GM19467 (cell line): ENCODE data around the gene TMEM184B.
"Not testable (repeated sequence)": the region's sequence is repeated elsewhere in the genome, so short reads cannot be mapped to it uniquely, and the experiment has no call there.

Source experiments
- ATAC-seq: cut with Tn5 transposase; IDR thresholded peaks from one replicate; pipeline ENCODE4 v1.9.1; 2021; ENCODE audit warnings: mild to moderate bottlenecking, moderate library complexity; ENCODE audit not compliant: unreplicated experiment

The TMEM184B gene

DNA sequence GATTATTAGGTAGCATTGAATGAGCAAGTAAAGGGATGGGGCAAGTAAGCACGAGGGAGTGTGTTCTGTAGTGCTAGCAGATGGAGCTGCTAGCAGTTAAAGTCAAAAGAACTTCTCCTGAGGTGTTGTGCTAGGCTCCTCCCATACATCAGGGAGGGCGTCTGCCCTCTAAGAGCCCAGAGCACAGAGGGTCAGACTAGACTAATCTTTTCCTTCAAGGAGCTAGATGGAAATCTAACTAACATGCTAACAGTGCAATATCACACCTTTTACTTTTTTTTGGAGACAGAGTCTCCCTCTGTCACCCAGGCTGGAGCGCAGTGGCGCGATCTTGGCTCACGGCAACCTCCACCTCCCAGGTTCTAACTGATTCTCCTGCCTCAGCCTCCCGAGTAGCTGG, 88.0 kb downstream of the TMEM184B start:
- ATAC-seq = no peak

- ATAC-seq = peak; percentile 82
These were observed 91.2 kb downstream of the TMEM184B start, which contains the start of gene PLA2G6 for GRCh38 chr22:38181453-38182200. PLA2G6 (minus strand) TSS chr22:38181830; CDS start chr22:38169426, 12,404 bp downstream.

GRCh38 chr22:38180841-38181452, 91.9 kb downstream of the TMEM184B start:
- no peak for ATAC-seq

- ATAC-seq = not testable (repeated sequence)
These were observed 94.2 kb downstream of the TMEM184B start for GRCh38 chr22:38178605-38178937.

GRCh38 chr22:38177926-38178604, 94.7 kb downstream of the TMEM184B start:
- no peak for ATAC-seq

DNA sequence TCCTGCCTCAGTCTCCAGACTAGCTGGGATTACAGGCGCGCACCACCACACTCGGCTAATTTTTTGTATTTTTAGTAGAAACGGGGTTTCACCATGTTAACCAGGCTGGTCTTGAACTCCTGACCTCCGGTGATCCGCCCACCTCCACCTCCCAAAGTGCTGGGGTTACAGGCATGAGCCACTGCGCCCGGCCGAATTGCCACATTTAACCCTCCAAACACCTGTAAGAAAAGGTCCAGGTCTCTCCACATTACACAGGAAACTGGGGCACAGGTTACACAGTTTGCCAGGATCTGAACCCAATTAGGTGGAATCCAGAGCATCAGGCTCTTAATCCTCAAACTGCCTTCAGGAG, 95.3 kb downstream of the TMEM184B start:
- ATAC-seq = not testable (repeated sequence)

DNA sequence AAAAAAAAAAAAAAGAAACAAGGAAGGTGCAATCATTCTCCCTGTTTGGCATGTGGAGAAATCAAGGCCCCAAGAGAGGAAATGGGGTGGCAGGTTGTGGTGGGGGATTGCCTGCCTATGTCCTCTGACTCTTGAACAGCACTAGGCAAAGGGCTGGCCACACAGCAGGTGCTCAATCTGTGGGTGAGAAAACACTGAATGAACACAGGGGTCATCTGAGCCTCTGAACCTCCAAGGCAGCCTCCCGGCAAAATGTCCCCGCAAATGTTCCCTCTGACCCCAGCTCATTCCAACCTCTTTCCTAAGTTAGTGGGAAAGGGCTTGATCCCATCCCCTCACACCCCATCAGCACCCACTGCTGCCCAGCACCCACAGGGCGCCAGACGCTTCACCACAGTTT, 95.8 kb downstream of the TMEM184B start:
- no peak for ATAC-seq

GRCh38 chr22:38176170-38176741, 96.6 kb downstream of the TMEM184B start:
- no peak for ATAC-seq

DNA sequence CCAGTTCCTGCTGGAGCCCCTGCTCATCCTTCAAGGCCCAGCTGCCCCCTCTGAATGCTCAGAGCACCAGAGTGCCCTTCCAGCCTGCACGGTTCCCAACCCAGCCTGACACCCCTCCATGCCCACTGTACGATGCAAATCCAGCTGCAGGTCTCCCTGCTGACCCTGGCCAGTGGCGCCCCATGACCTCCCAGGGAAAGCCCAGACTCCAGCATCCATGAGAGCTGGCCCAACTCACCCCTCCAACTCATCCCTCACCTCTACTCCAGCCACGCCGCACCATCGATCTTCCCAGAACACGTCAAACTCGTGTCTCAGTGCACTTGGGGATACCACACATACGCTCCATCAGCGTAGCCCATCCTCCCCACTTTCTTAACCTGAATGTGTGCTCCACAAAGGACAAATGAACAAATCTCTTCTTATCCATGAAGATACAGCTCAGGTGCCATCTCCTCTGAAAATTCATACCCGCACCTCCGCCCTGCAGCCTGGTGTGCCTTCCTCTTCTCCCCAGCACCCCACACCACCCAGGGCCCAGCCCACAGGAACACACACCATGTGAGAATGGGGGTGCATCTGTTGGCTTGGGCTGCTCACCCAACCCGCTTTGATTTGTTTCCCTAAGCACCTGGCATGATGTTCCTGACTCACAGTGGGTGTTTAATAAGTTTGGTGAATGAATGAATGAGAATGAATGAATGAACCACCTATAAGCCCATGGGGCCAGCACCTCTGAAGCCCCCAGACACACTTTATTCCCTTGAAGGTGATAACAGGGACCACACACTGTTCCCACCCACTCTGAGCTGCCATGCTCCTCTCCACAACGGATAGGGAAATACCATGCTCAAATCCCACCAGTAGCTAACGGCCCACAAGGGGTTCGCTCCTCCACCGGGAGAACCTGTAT, 97.3 kb downstream of the TMEM184B start:
- ATAC-seq = no peak

- no peak for ATAC-seq
These were observed 98.2 kb downstream of the TMEM184B start for GRCh38 chr22:38174626-38175025.

DNA sequence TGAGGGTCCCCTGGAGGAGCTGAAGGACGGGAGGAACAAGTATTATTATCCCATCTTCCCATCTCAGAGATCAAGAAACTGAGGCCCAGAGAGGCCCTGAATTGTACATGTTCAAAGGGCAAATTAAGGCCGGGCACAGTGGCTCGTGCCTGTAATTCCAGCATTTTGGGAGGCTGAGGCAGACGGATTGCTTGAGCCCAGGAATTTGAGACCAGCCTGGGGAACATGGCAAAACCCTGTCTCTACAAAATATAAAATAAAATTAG, 99.2 kb downstream of the TMEM184B start:
- no peak for ATAC-seq

DNA sequence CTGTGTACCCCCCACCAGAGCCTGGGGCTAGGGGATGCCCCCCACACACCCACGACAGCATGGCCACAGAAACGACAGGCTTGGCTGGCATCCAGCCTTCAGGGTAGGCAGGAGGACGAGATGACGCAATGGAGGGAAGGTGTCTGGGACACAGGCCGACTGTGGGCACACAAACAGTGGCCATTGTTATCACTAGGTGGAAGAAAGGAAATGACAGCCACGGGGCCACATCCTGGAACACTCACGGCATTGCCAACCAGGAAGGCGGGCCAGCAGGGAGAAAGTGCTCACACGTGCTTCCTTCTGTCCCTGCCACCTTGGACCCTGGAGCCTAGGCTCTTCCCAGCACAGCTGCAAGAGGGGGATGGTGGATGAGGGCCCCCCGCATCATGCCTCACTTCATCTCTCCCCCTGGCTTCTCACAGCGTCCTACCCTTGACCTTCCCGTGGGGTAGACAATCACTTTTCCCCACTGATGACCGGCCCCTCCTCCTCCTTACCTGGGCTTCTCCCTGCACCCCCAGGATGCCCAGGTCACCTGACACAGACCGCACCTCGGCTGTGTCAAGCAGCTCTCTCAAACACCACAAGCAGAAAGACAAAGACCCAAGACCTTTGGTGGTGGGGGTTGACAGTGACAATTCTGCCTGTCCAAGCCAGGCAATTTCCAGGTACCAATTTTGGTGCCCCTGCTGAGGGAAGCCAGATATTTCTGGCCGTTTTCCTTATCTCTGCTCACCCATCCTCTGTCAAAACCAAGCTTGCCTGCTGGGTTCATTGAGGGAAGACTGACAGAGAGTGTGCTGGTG, 99.8 kb downstream of the TMEM184B start:
- no peak for ATAC-seq

DNA sequence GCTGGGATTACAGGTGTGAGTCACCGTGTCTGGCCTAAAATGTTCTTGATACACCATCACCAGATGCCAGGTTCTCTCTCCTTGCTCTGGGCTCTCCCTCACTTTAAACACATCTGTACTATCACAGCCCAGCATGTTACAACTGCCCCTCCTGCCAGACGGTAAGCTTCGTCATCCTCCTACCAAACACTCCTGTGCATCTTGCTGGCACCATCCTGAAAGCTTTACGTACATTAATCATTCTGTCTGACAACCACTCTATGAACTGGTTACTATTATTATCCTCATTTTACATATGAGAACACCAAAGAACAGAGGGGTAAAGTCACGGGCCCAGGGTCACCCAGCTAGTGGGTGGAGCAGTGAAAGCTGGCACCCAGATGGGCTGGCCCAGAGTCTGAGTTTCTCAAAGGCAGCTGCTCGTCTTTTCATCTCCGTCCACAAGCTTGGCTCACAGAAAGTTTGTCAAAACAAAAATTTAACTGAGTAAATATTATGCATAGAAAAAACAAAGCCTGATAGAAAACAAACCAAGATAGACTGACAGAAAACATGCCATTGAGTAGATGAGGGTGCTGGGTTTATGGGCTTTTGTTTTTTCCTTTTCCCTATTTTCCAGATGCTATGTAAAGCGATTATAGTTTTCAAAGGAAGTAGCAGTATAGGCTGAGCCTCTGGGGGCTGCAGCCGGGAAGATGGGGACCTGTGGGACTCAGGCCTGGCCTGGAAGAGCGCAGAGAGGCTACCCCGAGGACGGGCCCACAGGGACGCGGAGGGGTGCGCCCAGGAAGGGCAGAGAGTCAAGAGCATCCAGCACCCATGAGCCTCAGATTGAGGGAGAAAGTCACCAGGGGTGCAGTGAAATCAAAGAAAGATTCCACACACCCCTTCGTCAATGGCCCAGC, 100.6 kb downstream of the TMEM184B start:
- ATAC-seq = no peak

DNA sequence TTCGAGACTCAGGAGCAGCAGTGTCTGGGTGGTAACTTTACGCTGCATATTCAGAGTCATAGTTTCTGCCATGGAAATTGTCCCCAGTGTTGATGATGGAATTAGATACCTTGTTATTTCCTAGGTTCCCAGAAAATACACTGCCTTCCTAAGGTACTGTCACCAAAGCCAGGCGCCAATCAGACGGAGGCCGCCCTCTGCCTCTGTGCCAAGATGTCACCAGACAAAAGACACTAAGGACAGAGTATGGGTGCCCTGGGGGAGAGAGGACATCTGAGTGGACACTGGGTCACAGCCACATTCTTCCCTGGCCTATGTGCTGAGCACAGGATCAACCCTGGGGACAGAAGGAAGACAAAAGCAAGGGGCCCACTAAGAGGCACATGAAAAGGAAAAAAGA, 102.3 kb downstream of the TMEM184B start:
- no peak for ATAC-seq
